Peyer's patch (tissue), 4 donors: ENCODE measurements around the gene DIPK1C.

ENCODE experiments used
- CTCF ChIP-seq, 6 experiments: fragments of 450-650 bp in 4 of 6; fragments of 200-600 bp in 2 of 6; sonication (generic) in 1 of 6; IDR thresholded peaks; one replicate each; pipeline ENCODE4 v1.5.1; 2017 to 2019; ENCODE audit warnings: antibody characterized with exemption in 6 of 6, mild to moderate bottlenecking in 3 of 6, moderate library complexity in 1 of 6
- POLR2A ChIP-seq, 2 donors: fragments of 450-650 bp; IDR thresholded peaks; one replicate each; pipeline ENCODE4 v1.5.1; 2017; ENCODE audit warnings: antibody characterized with exemption in 2 of 2, mild to moderate bottlenecking in 2 of 2, moderate library complexity in 2 of 2

- TF ChIP-seq CTCF (IDR thresholded peaks at IDR 0.05): no peak
- no peak for TF ChIP-seq POLR2A (IDR thresholded peaks at IDR 0.05)
Measured at GRCh38 chr18:74389991-74390390, 67.1 kb downstream of the DIPK1C start.
